Stimulated activated CD8-positive, alpha-beta memory T cell treated with anti-CD3 and anti-CD28 coated beads, Interleukin-12 subunit alpha, Interleukin-12 subunit beta, amount 100 ng/mL, for 4 hours (primary cell): Measurements from ENCODE around the gene CD40.

ENCODE experiments used
- DNase-seq: peaks from one replicate; pipeline ENCODE4 v3.0.0-alpha.2; 2020; ENCODE audit warnings: low read depth

The CD40 gene

GRCh38 chr20:46174469-46175126 is 56.5 kb downstream of the CD40 start:
- DNase-seq = peak; percentile 45

- DNase-seq = no peak
Observed at GRCh38 chr20:46175127-46175494, 57.0 kb downstream of the CD40 start.

GRCh38 chr20:46176739-46177378 is 58.7 kb downstream of the CD40 start:
- no peak for DNase-seq

GRCh38 chr20:46177768-46178167 is 59.7 kb downstream of the CD40 start:
- DNase-seq = no peak

GRCh38 chr20:46178891-46179290 is 60.8 kb downstream of the CD40 start:
- no peak for DNase-seq
